HuH-7.5 (cell line): Measurements from ENCODE around the gene PCOLCE2.

Experiments
- DNase-seq: peaks from one replicate; pipeline ENCODE4 v3.0.0; 2011; ENCODE audit warnings: low spot score

PCOLCE2 gene, protein sequence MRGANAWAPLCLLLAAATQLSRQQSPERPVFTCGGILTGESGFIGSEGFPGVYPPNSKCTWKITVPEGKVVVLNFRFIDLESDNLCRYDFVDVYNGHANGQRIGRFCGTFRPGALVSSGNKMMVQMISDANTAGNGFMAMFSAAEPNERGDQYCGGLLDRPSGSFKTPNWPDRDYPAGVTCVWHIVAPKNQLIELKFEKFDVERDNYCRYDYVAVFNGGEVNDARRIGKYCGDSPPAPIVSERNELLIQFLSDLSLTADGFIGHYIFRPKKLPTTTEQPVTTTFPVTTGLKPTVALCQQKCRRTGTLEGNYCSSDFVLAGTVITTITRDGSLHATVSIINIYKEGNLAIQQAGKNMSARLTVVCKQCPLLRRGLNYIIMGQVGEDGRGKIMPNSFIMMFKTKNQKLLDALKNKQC

DNA sequence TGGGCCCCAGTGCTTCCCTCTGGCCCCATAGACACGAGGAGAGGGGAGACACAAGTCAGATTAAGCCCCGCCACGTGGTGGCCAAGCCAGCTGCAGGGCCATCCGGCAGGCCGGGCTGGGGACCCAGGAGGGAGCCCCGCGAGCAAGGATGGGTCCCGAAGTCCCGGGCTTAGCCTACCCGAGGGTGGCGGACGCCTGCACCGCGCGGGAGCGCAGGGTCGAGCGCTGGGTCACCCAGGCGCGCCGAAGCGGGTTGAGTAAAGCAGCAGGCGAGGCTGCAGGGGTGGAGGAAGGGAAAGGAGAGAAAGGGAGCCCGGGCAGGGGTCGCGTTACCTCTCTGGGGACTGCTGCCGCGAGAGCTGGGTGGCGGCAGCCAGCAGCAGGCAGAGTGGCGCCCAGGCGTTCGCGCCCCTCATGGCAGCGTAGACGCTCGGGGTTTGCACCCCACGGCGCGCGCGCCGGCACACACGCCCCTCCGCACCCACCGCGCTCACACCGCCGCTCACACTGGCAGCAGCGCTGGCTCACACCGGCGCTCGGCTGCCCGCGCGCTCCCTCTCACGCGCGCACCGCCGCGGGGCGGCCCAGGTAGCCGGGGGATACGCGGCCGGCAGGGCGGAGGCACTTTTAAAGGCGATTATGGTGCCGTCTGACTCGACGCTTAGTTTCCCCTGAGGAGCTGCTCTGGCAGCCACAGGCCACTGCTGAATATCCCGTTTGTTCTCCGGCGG lies at the start of gene PCOLCE2:
TSS of gene PCOLCE2 (minus strand) at position 603 of the 731 bp plus-strand sequence. CDS start at position 416, 187 bp downstream.
- peak; percentile 48 for DNase-seq

DNA sequence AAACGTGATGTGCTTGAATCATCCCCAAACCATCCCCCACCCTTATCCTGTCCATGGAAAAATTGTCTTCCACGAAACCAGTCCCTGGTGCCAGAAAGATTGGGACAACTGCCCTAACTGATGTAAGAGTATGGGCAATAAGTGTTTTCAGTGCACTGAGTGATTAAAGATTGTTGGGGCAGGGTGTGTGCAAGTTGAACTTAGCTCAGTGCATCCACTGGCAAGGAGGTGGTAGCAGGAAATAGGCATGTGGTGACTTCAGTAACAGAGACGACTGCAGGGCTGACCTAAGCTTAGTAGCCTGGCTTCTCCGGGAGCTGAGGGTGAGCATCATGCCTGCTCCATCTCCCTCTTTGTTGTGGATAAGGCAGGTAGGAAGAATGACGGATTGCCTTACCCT lies 47.1 kb upstream of the PCOLCE2 start:
- DNase-seq: no peak

DNA sequence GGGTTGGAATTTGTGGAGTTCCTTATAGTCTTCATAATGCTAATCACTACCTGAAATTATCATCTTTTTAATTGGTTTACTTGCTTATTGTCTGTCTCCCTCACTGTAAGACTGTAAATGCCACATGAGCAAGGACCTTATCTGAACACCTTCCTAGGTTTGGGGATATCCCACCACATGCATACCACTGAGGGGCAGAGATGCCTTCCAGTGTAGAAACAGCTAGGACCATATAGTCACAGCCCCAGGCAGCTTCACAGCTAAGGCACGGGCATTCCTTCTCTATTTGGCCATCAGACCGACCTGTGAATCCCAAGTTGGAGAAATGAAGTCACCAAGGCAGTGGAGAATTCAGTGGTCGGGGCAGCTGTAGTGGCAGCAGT lies 46.0 kb upstream of the PCOLCE2 start:
- DNase-seq: no peak

DNA sequence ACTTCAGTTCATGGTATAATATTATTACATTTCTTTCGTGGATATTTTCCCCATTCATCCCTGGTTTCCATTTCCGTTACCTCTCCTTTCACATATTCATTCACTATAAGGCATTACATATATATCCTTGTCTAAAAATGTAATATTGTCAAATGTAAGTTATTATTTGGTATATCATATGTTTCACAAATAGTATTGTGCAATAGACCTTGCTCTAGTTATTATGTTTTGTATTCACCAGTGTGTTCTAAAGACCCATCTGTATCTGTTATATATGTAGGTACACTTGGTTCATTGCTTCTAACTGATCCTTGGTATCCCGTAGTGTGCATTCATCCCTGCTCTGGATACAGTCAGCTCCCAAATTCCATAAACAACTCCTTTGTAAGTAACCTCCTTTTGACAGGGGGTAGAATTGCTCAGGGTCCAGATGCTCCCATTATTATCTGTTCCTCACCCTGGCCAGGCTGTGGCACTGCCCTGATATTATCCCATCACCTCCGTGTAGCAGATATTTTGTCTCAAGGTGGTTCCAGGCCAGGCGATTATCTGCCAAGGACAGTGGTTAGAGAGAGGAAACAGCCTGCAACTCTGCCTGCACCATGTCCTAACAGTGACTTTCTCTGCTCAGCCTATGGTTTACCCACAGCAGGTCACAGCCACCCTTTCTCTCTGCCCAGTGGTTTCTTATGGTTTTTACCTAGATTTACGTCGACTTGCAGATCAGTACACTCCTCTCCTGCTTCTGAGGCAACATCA lies 45.4 kb upstream of the PCOLCE2 start:
- DNase-seq: no peak

DNA sequence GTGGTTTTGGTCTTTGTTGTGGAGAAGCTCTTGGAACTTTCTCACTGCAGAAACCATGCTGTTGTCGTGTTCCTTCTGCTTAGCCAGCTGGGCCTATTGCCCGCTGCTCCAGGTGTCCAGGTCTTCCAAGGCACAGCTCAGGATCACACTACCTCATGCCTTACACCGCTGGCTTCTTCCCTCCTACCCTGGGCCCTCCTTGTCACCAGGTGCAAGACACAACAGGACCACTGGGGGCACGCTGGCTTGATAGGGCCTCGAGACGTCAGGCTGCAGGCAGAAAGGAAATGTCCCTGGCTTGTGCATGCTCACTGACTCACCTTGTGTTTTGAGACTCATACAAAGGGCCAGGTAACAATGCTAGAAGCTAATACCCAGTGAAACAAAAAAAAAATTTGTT lies 42.3 kb upstream of the PCOLCE2 start:
- DNase-seq: no peak

DNA sequence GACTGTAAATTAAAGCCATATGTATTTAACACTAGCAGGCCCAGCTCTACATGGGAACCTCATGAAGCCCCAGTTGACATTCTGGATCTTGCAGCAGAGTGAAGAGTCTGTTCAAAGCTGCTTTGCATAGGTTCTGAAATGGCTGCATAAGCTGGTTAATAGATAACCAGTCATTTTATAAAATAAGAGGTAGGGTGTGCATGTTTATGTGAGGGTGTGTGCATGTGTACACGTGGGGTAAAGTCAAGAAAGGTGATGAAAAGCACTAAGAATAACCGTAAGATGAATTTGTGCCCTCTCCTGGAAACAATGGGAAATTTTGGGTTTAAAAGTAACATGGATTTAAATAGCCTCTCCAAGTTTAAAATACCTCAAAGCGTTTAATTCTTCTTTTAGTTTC lies 41.6 kb upstream of the PCOLCE2 start:
- no peak for DNase-seq

DNA sequence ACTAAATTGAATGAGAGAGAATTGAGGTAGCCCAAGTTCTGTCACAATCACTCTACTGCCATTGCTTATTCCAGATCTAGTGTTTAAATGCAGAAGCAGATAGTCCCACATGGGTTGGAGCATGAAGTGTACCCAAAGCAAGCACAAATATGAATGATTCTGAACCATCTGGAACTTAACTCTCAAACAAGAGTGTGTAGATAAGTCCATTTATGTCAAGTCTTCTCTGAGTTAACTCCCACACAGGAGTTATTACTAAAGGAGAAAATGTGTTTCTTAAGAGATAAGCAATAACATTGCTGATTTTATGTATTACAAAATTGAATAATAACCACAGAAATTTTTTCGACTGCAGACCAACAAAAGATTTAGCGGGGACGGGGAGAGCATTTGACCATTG lies 41.0 kb upstream of the PCOLCE2 start:
- no peak for DNase-seq

DNA sequence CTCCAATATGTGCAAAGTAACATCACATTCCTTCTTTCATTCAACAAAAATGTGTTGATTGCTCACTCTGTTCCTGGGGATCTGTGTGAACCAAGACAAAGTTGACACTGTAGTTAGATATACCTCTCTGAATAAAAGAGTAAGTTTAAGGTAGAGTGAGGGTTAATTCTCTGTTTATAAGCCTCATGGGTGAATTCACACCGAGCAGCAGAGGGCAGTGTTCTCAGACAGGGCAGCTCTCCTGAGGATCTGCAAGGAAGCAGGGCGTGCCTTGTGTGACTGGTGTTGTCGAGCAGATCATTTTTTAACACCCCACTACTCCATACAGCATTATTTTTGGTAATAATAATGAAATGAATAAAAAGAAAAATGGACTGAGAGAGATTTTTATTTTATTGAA lies 40.2 kb upstream of the PCOLCE2 start:
- DNase-seq: no peak

DNA sequence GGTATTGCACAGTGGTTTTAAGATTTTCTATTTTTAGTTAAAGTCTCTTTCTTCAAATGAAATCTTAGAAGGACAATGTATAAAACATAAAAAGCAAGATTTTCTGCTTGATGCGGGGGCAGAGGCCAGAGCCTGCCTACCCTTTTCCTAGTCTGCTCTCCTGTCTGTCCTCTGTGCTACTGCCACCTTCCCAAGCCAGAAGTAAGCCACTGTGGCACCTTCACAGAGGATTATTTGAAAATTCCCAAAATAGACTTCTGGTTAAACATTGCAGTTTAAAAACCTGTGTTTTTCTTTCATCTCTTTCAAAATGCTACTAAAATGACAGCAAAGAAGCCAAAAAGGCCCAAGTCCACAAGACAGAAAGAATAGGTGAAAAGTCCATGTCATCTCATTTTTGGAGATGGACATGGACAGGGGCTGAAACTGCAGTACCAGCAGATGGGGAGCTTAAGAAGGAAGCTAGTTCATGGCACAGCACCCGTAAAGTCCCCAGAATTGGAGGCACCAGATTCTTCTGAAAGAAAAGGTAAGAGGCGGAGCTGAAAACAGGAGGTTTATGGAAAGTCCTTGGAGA lies 37.6 kb upstream of the PCOLCE2 start:
- DNase-seq: no peak

DNA sequence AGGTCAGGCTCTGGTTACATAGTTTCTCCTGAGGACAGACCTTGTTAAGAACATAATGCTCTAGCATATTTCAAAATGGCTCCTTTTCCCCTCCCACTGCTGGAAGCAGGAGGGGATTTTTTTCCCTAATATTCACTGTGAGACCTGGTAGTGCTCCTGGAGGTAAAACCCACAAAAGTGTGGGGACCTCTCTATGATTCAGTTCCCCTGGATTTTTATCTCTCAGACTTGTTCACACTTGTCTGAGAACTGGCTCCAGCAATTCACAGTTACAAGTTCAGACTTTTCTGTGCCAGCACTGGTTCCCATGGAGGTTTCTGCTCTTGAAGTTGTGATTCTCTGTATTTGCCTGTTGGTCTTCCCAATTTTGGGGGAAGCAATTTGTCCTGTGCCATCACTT lies 36.3 kb upstream of the PCOLCE2 start:
- DNase-seq: no peak

DNA sequence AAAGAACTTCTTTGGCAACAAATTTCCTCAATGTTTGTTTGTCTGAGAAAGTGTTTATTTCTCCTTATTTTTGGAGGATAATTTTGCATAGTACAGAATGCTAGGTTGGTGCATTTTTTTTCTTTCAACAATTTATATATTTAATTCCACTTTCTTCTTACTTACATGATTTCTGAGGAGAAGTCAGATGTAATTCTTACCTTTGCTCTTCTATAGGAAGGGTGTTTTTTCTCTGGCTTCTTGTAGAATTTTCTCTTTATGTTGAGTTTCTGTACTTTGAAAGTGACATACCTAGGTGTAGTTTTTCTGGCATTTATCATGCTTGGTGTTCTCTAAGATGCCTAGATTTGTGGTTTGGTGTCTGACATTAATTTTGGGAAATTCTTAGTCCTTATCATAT lies 34.8 kb upstream of the PCOLCE2 start:
- no peak for DNase-seq

DNA sequence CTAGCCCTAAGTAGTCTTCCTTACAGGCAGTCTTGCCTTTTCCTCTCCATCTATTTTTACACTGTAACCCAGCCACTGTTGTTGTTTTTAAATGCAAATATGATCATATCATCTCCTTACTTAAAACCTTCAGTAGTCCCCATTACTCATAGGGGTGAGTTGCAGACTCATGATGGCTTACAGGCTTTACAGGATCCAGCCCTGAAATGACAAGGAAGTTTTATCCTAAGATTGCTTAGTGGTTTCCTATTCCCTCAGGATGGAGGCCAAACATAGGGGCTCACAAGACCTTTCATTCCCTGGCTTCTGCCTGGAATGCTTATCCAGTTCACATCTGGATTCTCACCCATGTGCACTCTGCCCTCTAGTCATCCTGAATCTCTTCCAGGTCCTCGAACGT lies 27.7 kb upstream of the PCOLCE2 start:
- DNase-seq: no peak

DNA sequence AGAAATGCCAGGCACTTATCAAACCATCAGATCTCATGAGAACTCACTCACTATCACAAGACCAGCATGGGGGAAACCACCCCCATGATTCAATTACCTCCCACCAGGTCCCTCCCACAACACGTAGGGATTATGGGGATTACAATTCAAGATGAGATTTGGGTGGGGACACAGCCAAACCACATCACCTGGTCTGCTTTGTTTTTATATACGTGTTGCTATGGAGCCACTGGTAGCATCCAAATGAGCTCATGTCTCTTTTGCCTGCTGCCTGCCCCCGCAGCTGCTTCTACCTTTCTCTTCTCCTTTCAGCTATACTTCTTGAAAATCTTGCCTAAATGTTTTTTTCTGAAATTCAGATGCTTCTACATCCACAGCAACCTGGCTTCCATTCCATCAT lies 26.8 kb upstream of the PCOLCE2 start:
- DNase-seq: no peak

DNA sequence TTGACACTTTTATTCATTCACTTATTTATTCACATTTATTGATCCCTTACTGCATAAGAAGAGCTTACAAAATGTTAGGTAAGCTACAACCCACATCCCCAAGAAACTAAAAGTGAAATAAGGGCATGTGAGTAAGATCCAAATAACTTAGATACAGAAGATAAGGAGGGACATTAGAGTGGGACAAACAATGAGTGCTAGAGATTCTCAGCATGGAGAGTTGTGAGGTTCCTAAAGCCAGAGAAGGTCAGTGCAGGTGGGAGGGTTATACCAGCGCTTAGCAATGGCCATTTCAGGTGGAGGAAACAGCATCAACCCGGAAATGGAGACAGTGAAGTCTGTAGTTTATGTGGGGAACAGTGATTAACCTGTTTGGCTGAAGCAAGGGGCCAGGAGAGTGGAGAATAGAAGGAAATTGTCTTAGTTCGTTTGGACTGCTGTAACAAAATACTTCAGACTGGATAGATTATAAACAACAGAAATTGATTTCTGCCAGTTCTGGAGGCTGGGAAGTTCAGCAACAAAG lies 25.5 kb upstream of the PCOLCE2 start:
- no peak for DNase-seq

DNA sequence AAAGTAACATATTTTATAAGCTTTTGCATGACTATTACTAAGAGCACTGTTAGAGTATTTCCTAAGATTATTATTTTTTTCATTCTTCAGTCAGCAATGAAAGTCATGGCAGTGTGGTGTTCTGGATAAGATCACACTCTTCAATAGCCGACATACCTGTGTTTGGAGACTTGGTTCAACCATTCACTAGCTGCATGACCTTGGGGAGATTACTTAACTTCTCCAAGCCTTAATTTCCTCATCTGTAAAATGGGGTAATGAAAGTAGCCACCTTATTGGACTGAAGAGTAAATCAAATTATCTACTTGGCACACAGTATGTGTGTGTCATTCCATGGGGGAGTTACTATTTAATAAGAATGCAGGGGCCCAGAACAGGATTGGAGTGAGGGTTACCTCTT lies 24.5 kb upstream of the PCOLCE2 start:
- no peak for DNase-seq

DNA sequence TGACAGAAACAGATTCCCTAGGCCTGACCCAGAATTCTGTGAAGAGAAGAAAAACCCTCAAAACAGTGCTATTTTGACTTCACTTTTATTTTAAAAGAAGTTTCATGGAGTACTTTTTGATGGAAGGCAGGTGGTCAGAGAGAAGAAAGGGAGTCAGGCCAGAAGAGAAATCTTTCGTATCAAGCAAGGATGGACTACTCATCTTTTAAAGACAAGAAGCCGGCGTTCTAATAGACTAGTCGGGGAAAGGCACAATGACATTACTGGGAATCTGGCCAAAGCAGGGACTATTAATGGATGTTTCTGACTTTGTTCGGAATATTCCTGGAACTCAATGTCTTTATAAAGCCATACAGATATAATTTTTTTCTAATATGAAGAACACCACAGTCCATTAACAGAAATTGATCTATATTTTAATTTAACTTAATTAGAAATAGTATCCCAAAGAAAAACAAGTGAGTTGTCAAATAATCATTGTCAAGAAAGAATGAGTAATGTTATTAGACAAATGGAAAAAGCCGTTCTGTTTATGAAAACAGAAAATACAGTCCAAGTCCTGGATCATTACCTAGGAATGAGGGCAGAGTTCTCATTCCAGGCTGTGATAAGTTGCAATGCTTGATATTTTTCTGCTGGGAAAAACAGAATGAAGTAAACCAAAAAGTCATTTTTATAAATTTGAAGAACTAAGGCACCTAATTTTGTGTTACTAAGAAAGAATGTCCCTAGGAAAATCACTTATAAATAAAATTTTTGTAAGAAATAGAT lies 23.7 kb upstream of the PCOLCE2 start:
- DNase-seq: no peak

DNA sequence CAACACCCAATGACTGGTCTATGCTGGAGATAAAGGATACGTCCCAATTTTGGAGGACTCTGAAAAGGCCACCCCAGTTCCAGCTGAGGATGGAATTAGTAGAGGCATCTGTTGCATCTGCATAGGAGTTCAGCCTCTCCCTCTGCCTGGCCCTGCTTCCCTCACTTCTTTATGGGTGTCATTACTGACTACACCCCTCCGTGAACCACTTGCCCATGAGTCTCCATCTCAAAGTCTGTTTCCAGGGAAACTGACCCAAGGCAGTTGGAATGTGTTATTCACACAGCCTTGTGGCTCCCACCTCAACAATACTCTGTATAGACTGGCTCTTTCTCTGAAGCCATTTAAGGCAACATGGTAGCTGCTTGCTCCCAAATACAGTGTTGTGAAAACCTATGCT lies 21.4 kb upstream of the PCOLCE2 start:
- DNase-seq: no peak

DNA sequence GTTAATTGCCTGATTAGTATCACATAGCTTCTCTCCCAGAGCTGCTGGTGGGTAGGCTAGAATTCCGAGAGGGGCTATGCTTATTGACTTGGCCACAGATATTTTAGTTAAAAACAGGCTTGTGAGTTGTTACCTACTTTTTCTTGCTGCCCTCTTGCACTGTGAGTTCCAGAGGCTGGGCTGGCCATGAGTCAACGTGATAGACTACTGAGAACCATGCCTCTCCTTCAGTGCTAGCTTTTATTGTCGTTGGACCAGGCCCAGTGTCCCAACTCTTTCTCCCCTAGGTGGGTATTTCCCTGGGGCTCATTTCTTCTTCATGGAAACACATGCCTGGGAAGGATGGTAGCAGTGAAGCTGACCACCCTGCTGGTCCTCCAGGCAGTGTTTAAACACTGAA lies 20.4 kb upstream of the PCOLCE2 start:
- no peak for DNase-seq

DNA sequence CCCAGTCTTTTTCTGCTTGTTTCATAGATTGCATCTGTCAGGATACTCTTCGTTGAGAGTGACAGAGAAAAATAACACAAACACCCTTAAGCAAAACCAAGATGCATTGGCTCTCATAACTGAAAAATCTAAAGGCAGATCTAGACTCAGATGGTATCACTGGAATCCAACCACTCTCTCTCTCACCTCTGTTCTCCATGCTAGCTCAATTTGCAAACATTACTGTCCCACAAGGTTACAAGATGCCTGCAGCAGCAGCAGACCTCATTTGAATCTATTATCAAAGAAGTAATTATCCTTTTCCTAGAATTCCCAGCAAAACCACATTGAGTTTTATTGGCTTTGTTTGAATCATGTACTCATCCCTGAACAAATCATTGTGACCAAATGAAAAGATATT lies 19.1 kb upstream of the PCOLCE2 start:
- no peak for DNase-seq

DNA sequence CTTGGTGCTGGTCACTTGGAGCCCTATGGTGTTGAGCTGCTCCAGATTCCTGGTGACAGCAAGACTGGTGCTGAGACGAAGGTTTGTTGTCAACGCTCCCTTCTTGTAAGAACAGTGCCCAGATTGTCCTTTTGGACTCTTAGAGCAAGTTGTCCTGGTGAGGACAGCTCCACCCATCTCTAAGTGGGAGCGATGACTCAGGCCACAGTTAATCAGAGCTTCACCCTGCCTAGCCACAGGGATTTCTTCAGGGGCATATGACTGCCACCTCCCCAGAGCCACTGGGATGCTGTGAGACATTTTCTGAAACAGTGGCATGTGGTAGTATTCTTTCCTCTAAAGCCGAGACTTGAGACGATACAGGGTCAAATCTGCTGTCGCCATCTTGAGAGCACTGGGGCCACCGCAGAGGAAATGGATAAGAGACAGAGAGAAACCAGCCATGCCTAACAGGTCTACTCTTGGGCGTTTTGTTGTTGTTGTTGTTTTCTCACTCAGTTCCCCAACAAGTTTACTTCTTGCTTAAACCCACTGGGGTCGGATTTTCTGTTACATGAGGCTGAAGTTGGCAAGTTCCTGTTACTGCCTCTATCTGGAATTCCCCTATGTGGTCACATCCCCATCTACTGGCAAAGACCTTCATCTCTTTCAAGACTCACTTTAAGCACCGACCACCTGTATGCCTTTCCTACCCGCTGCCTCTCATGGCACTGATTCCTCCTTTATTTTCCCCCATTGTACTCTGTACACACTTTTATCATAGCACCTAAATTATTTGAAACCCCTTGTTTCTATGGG lies 16.0 kb upstream of the PCOLCE2 start:
- DNase-seq: no peak

DNA sequence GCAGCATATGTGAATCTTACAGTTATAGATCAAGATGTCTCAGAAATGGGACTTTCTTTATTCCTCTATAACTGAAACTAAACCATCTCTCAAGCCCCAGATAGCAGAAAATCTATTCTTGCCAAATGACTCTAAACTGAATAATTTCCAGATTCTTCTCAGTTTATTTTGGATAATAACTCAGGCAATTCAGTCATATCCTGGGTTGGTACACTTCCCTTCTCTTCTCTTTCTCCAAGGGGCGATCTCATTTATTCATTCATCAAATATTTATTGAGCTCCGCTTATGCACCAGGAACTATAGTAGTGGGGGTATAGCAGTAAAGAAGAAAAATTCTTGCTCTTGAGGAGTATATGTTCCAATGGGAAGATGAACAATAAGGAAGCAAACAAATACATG lies 13.5 kb upstream of the PCOLCE2 start:
- DNase-seq: no peak
